Activated naive CD4-positive, alpha-beta T cell treated with anti-CD3 and anti-CD28 coated beads for 36 hours (primary cell): Measurements from ENCODE around the gene RPGRIP1. TPM values are rescaled to one million over a fixed set of nuclear protein-coding genes. Genes with fewer than 3 reads are reported as not detected.

Source experiments
- CTCF ChIA-PET: fragments of 350-600 bp; sonication (Branson Sonifier 250); formaldehyde crosslinking; loops from one replicate; lab custom pipeline; 2021; ENCODE audit warnings: antibody characterized with exemption; lab: Charles Lee
- DNase-seq: peaks from one replicate; pipeline ENCODE4 v3.0.0-alpha.2; 2020
- H3K27ac Mint-ChIP-seq: one replicate; pipeline ENCODE4 v1.8.0; 2021; ENCODE audit warnings: mild to moderate bottlenecking, mixed read lengths
- H3K27me3 Mint-ChIP-seq: one replicate; pipeline ENCODE4 v1.8.0; 2021; ENCODE audit warnings: low read depth, mixed read lengths
- H3K36me3 Mint-ChIP-seq: one replicate; pipeline ENCODE4 v1.8.0; 2021; ENCODE audit warnings: low read depth, mixed read lengths
- H3K4me1 Mint-ChIP-seq: one replicate; pipeline ENCODE4 v1.8.0; 2021; ENCODE audit warnings: low read depth, mixed read lengths
- H3K4me3 Mint-ChIP-seq: one replicate; pipeline ENCODE4 v1.8.0; 2021; ENCODE audit warnings: mild to moderate bottlenecking, moderate library complexity, mixed read lengths
- H3K9me3 Mint-ChIP-seq: one replicate; pipeline ENCODE4 v1.8.0; 2021; ENCODE audit warnings: mixed read lengths
- intact Hi-C: fragments of 100-400 bp; cut with micrococcal nuclease; formaldehyde crosslinking; loops from one replicate; pipeline ENCODE4 v1.15.1; 2023
- total RNA-seq, 2 experiments: library from RNA; stranded (reverse); gene quantifications; one replicate each; pipeline ENCODE4 v1.2.3, GENCODE V29; 2021

Gene RPGRIP1
- not detected for total RNA-seq

DNA sequence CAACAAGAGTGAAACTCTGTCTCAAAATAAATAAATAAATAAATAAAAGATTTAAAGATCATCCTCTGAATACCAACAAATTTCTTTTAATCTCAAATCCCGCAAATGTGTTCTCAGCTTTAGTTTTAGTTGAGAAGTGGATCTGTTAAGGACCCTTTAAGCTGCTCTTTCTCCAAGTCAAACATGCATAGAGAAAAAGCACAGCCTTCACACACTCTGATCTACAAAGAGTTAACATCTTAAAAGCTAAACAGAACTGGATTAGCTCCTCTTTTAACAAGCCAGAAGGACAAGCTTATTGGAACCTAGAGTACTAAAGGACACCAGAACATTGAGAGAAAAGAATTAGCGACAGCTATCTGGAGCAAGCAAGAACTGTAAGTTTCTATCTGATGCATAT, at the start of gene RPGRIP1:
TSS of gene RPGRIP1 (plus strand) at position 301 of the 400 bp plus-strand sequence. CDS start 7,894 bp downstream, outside the sequence.
- intact Hi-C loops: no loop called here
- H3K4me1 Mint-ChIP-seq: peaks cover 4% of the 10 kb centered on the region
- H3K4me3 Mint-ChIP-seq: no peak within 1 kb of the TSS
- H3K27ac Mint-ChIP-seq: no peak within 1 kb of the TSS
- no peaks in the 10 kb centered on the region for H3K36me3 Mint-ChIP-seq
- CTCF ChIA-PET: no interaction called here
- no peaks in the 10 kb centered on the region for H3K27me3 Mint-ChIP-seq
- no peak for DNase-seq
- no peaks in the 10 kb centered on the region for H3K9me3 Mint-ChIP-seq

DNA sequence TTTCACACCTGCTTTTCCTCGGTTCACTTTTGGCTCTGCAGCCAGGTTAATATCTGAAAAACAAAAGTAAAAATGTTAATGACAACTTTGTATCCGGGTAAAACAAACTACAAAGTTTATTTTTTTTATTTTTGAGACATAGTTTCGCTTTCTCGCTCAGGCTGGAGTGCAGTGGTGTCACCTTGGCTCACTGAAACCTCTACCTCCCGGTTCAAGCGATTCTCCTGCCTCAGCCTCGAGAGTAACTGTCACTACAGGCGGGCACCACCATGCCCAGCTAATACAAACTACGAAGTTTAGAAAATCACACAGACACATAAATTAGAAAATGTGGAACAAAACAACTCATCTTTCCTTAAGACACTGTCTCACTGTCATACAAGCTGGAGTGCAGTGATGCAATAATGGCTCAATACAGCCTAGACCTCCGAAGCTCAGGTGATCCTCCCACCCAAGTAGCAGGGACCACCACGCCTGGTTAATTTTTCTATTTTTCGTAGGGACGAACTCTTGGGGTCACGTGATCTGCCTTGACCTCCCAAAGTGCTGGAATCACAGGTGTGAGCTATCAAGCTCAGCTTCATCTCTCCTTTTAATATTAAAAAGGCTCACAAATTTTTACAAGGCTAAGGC, 48.7 kb upstream of the RPGRIP1 start:
- H3K36me3 Mint-ChIP-seq: peaks cover 78% of the 10 kb centered on the region
- intact Hi-C loops: no loop called here
- peak overlapping the region; percentile 10 for H3K4me3 Mint-ChIP-seq
- peak; percentile 23 for DNase-seq
- no peaks in the 10 kb centered on the region for H3K27me3 Mint-ChIP-seq
- no peaks in the 10 kb centered on the region for H3K9me3 Mint-ChIP-seq
- H3K4me1 Mint-ChIP-seq: peaks cover 82% of the 10 kb centered on the region
- CTCF ChIA-PET: interaction anchor here (0.6 to 1.7 kb wide), 3 partner anchors 10 to 34 kb away, joined by 3 to 8 read pairs (median 5); no protein-coding TSS in a partner anchor
- peak overlapping the region; percentile 85 for H3K27ac Mint-ChIP-seq

DNA sequence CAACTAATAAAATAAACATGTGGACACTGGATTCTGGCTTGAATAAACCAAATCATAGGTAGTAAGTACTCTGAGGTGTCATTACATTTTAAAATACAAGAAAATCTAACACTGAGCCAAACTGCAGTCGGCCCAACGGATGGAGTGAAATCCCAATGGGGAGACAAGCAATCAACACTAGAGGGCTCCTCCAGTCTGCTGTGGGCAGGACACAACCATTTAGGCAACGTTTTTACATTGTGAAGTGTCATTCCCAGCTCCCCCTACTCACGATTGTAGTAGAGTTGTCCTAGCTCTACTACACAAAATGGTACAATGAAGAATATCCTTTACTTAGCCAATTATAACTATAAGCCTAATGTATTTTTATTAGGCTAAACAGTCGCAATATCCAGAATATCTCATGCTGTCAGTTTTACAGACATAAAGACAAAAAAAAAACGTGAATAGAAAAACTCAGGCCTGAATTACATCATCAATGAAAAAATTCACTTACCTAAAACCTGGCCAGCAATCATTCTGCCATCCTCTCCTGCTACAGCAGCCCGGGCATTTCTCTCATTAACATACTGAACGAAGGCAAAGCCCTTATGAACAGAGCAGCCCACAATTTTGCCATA, 46.3 kb upstream of the RPGRIP1 start:
- intact Hi-C loops: loop anchor here (2.0 kb wide), 1 partner anchor 15 kb away; no protein-coding TSS in a partner anchor
- Mint-ChIP-seq H3K9me3 (no peaks in the 10 kb centered on the region), H3K36me3 (peaks cover 75% of the 10 kb centered on the region), H3K4me3 (peak overlapping the region; percentile 16), H3K27ac (peak overlapping the region; percentile 69), H3K27me3 (no peaks in the 10 kb centered on the region), H3K4me1 (peaks cover 88% of the 10 kb centered on the region)
- DNase-seq: peak; percentile 21
- CTCF ChIA-PET: interaction anchor here (0.5 to 0.9 kb wide), 2 partner anchors 20 to 22 kb away, joined by 3 to 7 read pairs; no protein-coding TSS in a partner anchor

DNA sequence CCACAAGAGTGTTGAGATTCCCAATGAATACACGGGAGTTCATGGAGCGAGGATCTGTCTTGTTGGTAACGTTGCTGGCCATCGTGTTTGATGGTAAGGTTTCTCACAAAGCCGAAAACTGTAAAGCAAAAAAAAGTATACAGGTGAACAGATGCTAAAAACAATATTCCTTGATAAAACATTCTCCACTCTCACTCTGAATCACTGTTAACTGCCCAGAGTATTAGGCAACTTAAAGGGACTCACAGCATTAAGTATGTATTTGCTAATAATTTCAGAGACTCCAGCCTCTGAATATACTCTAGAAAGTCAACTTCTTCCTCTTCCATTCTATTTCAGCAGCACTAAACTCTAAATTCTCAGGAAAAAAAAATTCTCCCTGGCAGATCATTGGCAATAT, 45.8 kb upstream of the RPGRIP1 start:
- H3K9me3 Mint-ChIP-seq: no peaks in the 10 kb centered on the region
- H3K4me3 Mint-ChIP-seq: peak overlapping the region; percentile 16
- H3K27ac Mint-ChIP-seq: peak overlapping the region; percentile 69
- no peaks in the 10 kb centered on the region for H3K27me3 Mint-ChIP-seq
- intact Hi-C loops: loop anchor here (2.0 kb wide), 1 partner anchor 15 kb away; no protein-coding TSS in a partner anchor
- DNase-seq: no peak
- peaks cover 93% of the 10 kb centered on the region for H3K4me1 Mint-ChIP-seq
- H3K36me3 Mint-ChIP-seq: peaks cover 79% of the 10 kb centered on the region
- CTCF ChIA-PET: interaction anchor here (0.5 kb wide), 1 partner anchor 19 kb away, joined by 7 read pairs; no protein-coding TSS in a partner anchor

DNA sequence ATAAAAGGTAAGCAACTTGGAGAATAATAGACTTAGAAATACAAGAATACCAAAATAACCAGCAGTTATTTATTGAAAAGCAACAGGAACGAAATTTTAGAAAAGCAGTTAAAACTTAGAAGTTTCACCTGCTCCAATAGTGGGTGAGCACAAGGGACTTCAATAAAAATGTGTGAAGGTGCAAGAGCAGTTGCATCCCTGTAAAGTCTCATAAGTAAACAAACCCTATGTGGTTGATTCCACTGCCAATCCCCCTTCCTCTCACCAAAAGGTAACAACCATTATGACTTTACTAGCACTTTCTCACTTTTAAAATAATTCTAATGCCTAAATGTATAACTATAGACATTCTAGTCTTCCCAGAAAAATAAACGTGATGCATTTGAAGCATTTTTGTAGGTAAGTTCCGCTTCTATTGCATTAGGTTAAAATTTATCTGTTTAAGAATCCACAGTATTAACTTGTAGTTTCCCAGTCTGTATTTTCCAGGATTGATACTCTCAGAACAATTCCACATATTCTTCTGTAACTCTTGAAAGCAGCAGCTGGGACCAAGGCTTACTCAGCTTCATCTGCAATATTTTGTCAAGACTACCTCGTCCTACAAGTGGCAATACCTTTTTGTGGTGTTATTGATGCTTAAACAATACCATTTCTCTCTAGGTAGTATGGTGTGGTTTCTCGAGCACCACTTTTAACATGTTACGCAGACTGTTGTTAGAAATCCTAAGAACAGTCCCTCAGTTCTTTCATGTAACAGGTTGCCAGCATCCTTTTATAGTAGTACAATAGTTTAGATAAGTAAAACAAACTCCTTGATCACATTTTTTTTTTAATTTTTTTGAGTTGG, 42.7 kb upstream of the RPGRIP1 start:
- H3K27me3 Mint-ChIP-seq: no peaks in the 10 kb centered on the region
- H3K36me3 Mint-ChIP-seq: peaks cover 71% of the 10 kb centered on the region
- intact Hi-C loops: no loop called here
- H3K27ac Mint-ChIP-seq: peak overlapping the region; percentile 59
- CTCF ChIA-PET: no interaction called here
- no peaks in the 10 kb centered on the region for H3K9me3 Mint-ChIP-seq
- H3K4me1 Mint-ChIP-seq: peaks cover 88% of the 10 kb centered on the region
- H3K4me3 Mint-ChIP-seq: no peak overlapping the region
- no peak for DNase-seq

DNA sequence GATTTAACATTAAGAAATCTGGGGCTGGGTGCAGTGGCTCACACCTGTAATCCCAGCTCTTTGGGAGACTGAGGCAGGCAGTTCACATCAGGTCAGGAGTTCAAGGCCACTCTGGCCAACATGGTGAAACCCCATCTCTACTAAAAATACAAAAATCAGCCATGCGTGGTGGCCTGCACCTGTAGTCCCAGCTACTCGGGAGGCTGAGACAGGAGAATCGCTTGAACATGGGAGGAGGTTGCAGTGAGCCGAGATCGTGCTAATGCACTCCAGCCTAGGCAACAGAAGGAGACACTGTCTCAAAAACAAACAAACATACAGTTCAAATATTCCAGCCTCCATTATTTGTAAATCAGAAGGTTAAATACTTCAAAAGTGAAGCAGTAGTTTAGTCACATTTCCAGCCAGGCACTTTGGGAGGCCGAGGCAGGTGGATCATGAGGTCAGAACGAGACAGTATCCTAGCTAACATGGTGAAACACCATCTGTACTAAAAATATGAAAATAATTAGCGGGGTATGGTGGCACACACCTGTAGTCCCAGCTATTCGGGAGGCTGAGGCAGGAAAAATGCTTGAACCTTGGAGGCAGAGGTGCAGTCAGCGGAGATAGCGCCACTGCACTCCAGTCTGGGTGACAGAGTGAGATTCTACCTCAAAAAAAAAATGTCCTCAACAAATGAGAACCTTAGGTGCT, 40.9 kb upstream of the RPGRIP1 start:
- CTCF ChIA-PET: interaction anchor here (0.6 to 1.5 kb wide), 3 partner anchors 9 to 227 kb away, joined by 3 to 4 read pairs (median 3); no protein-coding TSS in a partner anchor
- peaks cover 69% of the 10 kb centered on the region for H3K36me3 Mint-ChIP-seq
- no peaks in the 10 kb centered on the region for H3K27me3 Mint-ChIP-seq
- no peak for DNase-seq
- peaks cover 87% of the 10 kb centered on the region for H3K4me1 Mint-ChIP-seq
- no peak overlapping the region for H3K4me3 Mint-ChIP-seq
- intact Hi-C loops: no loop called here
- H3K27ac Mint-ChIP-seq: no peak overlapping the region
- H3K9me3 Mint-ChIP-seq: no peaks in the 10 kb centered on the region

DNA sequence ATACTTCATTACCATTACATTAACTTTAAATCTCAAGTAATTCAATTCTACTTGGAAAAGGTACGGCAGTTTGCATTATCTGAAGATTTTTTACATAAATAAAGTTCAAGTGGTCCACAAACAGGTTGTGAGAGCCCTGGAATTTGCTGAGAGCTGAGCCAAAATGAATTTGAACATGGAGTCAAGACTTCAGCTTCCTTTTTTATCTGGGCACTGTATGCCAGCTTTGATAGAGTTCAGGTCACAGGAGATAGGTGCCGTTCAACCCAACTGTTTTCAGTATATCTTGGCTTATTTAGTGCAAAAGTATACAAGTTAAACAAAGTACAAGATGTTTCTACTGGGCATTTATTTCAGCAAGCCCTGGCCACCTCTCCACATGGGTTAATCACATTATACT, 39.5 kb upstream of the RPGRIP1 start:
- intact Hi-C loops: loop anchor here (2.0 kb wide), 1 partner anchor 20 kb away; no protein-coding TSS in a partner anchor
- CTCF ChIA-PET: interaction anchor here (0.7 to 1.5 kb wide), 4 partner anchors 8 to 58 kb away, joined by 3 to 4 read pairs (median 4); no protein-coding TSS in a partner anchor
- DNase-seq: no peak
- Mint-ChIP-seq H3K4me3 (no peak overlapping the region), H3K4me1 (peaks cover 80% of the 10 kb centered on the region), H3K27me3 (no peaks in the 10 kb centered on the region), H3K36me3 (peaks cover 67% of the 10 kb centered on the region), H3K27ac (peak overlapping the region; percentile 36), H3K9me3 (no peaks in the 10 kb centered on the region)

DNA sequence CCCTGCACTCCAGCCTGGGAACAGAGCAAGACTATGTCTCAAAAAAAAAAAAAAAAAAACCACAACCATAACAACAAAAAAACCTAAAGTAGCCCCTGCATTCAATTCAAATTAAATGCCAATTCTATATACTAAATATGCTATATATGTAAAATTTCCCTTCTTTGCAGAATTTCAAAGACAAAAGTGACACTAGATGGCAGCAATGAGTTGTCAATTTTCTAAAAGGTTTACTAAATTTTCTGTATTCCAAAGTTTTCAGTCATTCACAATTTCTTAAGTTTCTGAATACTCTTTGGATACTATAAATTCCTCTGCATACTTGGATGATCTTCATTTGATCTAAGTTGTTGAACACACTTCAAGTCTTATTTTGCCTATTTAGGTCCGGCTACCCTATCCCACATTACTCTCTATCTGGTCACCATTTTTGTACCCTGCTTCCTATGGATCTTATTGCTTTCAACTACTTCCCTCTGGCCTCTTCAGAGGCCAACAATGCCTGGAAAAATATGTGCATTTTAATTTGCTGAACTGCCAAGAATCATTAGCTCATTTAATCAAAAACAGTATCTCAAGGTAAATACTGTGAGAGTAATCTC, 38.6 kb upstream of the RPGRIP1 start:
- CTCF ChIA-PET: interaction anchor here (0.7 to 1.4 kb wide), 5 partner anchors 9 to 15 kb away, joined by 3 to 4 read pairs (median 3); no protein-coding TSS in a partner anchor
- H3K9me3 Mint-ChIP-seq: no peaks in the 10 kb centered on the region
- H3K4me1 Mint-ChIP-seq: peaks cover 76% of the 10 kb centered on the region
- DNase-seq: no peak
- no peaks in the 10 kb centered on the region for H3K27me3 Mint-ChIP-seq
- H3K36me3 Mint-ChIP-seq: peaks cover 66% of the 10 kb centered on the region
- H3K27ac Mint-ChIP-seq: peak overlapping the region; percentile 74
- intact Hi-C loops: loop anchor here (1.0 to 2.0 kb wide), 2 partner anchors 21 to 24 kb away; no protein-coding TSS in a partner anchor
- no peak overlapping the region for H3K4me3 Mint-ChIP-seq

DNA sequence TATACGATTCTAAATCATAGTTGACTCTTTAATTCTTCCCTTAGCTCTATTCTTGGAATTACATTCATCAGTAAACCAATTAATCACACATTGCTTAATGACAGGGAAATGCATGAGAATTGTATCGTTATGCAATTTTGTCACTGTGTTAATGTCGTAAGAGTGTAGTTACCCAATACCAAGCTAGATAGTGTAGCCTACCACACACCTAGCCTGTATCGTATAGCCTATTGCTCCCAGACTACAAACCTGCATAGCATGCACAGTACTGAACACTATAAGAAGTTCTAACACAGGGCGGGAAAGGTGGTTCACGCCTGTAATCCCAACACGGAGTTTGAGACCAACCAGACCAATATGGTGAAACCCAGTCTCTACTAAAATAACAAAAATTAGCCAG, 35.3 kb upstream of the RPGRIP1 start:
- no peak for DNase-seq
- Mint-ChIP-seq H3K9me3 (no peaks in the 10 kb centered on the region), H3K27me3 (no peaks in the 10 kb centered on the region), H3K36me3 (peaks cover 62% of the 10 kb centered on the region), H3K27ac (no peak overlapping the region), H3K4me1 (peaks cover 67% of the 10 kb centered on the region), H3K4me3 (no peak overlapping the region)
- intact Hi-C loops: no loop called here
- CTCF ChIA-PET: interaction anchor here (1.1 kb wide), 1 partner anchor 9 kb away, joined by 3 read pairs; no protein-coding TSS in a partner anchor

DNA sequence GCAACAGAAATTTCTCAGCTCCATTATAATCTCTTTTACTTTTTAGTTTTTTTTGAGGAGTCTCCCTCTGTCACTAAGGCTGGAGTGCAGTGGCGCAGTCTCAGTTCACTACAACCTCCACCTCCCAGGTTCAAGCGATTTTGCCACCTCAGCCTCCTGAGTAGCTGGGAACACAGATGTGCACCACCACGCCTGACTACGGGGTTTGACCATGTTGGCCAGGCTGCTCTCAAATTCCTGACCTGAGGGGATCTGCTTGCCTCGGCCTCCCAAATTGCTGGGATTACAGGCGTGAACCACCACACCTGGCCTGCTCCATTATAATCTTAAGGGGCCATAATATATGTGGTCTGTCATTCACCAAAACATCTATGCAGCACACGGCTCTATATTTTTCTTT, 34.1 kb upstream of the RPGRIP1 start:
- Mint-ChIP-seq H3K9me3 (no peaks in the 10 kb centered on the region), H3K4me1 (peaks cover 67% of the 10 kb centered on the region), H3K27me3 (no peaks in the 10 kb centered on the region), H3K4me3 (no peak overlapping the region), H3K27ac (peak overlapping the region; percentile 50), H3K36me3 (peaks cover 65% of the 10 kb centered on the region)
- intact Hi-C loops: no loop called here
- no peak for DNase-seq
- CTCF ChIA-PET: no interaction called here

DNA sequence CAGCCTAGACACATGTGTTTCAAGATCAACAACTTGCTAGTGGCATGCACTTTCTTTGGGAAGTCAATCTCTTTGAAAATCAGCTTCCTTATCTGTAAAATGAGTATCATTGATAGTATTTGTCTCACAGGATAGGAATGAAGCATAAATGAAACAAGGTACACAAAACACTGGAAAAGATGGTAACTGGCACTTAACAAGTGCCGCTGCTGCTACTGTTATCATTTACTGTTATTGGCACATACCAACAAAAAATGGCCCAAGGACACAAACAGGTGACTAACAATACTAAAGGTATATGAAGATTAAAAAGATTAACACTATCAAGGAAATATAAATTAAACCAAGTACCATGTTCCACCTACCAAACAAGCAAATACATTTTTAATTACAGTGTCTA, 31.5 kb upstream of the RPGRIP1 start:
- H3K4me1 Mint-ChIP-seq: peaks cover 68% of the 10 kb centered on the region
- peak overlapping the region; percentile 44 for H3K27ac Mint-ChIP-seq
- intact Hi-C loops: loop anchor here (2.0 kb wide), 1 partner anchor 14 kb away; no protein-coding TSS in a partner anchor
- H3K4me3 Mint-ChIP-seq: no peak overlapping the region
- H3K9me3 Mint-ChIP-seq: no peaks in the 10 kb centered on the region
- no peaks in the 10 kb centered on the region for H3K27me3 Mint-ChIP-seq
- no peak for DNase-seq
- H3K36me3 Mint-ChIP-seq: peaks cover 69% of the 10 kb centered on the region
- CTCF ChIA-PET: interaction anchor here (1.2 kb wide), 1 partner anchor 20 kb away, joined by 5 read pairs; no protein-coding TSS in a partner anchor
